Vagina (tissue), 2 donors: ENCODE results near the gene SUN1. TPM values are rescaled to one million over a fixed set of nuclear protein-coding genes. Genes with fewer than 3 reads are reported as not detected.

Source experiments
- DNase-seq, 2 donors: peaks; one replicate each; pipeline ENCODE4 v3.0.0-alpha.2; 2017; ENCODE audit errors: extremely low spot score in 2 of 2
- H3K27ac ChIP-seq: fragments of 200-600 bp; sonication (generic); one replicate; pipeline ENCODE4 v1.5.1; 2019
- H3K27me3 ChIP-seq: fragments of 200-600 bp; sonication (generic); one replicate; pipeline ENCODE4 v1.5.1; 2019
- H3K36me3 ChIP-seq, 2 donors: fragments of 200-600 bp; sonication (generic); one replicate each; pipeline ENCODE4 v1.5.1; 2017 to 2019
- H3K4me1 ChIP-seq: fragments of 200-600 bp; sonication (generic); one replicate; pipeline ENCODE4 v1.5.1; 2019
- H3K4me3 ChIP-seq, 2 donors: fragments of 200-600 bp; sonication (generic); 1 replicate in 1 of 2; 2 replicates in 1 of 2; pipeline ENCODE4 v1.5.1; 2016 to 2019
- H3K9me3 ChIP-seq: fragments of 200-600 bp; sonication (generic); one replicate; pipeline ENCODE4 v1.5.1; 2019
- CTCF ChIP-seq, 3 experiments: fragments of 450-650 bp in 2 of 3; fragments of 200-600 bp in 1 of 3; sonication (generic) in 1 of 3; IDR thresholded peaks; one replicate each; pipeline ENCODE4 v1.5.1; 2017 to 2019; ENCODE audit warnings: antibody characterized with exemption in 3 of 3, mild to moderate bottlenecking in 2 of 3, moderate library complexity in 2 of 3
- POLR2A ChIP-seq, 2 donors: fragments of 450-650 bp; IDR thresholded peaks; one replicate each; pipeline ENCODE4 v1.6.1; 2017; ENCODE audit warnings: antibody characterized with exemption in 2 of 2, mild to moderate bottlenecking in 2 of 2, moderate library complexity in 2 of 2
- POLR2AphosphoS5 ChIP-seq, 2 donors: sonication (generic); formaldehyde crosslinking; IDR thresholded peaks; one replicate each; pipeline ENCODE4 v1.9.0; 2017; ENCODE audit warnings: antibody characterized with exemption in 2 of 2, mild to moderate bottlenecking in 2 of 2, low read depth in 1 of 2; ENCODE audit not compliant: insufficient read depth in 1 of 2
- intact Hi-C: fragments of 100-400 bp; cut with DNase I; formaldehyde crosslinking; loops from one replicate; pipeline ENCODE4 v1.15.1; 2023
- total RNA-seq: library from RNA; depleted of rRNA; stranded (reverse); fragments of >200 nt; gene quantifications from one replicate; pipeline ENCODE4 v1.2.3, GENCODE V29; 2016

SUN1 gene
- total RNA-seq, 1 donor from 2014 or later = 170 TPM

- Histone ChIP-seq H3K36me3 (peaks cover 0 to 38% of the 10 kb centered on the region in 2 donors), H3K9me3 (no peaks in the 10 kb centered on the region), H3K4me1 (peaks cover 39% of the 10 kb centered on the region), H3K27ac (peak overlapping the region; percentile 91), H3K27me3 (no peaks in the 10 kb centered on the region), H3K4me3 (no peak overlapping the region)
- no peak for DNase-seq
- TF ChIP-seq POLR2AphosphoS5 (IDR thresholded peaks at IDR 0.05; ENCODE audit: insufficient read depth in 1 of 2, low read depth in 1 of 2) = no peak
- TF ChIP-seq CTCF (IDR thresholded peaks at IDR 0.05) = no peak
- no peak for TF ChIP-seq POLR2A (IDR thresholded peaks at IDR 0.05)
- intact Hi-C loops = loop anchor here (10.0 kb wide), 1 partner anchor 549 kb away; no protein-coding TSS in a partner anchor
Measured at GRCh38 chr7:874031-874749, 41.9 kb downstream of the SUN1 start.

DNA sequence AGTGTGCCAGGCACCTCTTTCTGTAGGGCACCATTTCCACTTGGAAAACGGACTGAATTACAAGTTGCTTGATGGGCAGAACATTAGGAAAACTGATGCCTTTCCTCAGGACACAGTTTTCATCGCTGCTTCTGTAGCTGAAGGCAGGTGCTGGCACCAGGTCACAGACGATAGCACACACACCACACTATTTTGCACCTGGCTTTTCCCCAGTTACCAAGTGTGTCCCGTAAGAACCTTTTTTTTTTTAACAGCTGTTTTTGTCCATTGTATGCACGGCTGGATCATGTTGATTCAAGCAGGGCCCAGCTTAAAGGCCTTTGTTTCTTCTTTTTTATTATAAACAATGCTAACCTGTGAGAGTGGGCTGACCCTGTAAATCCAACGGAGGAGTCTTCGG, 42.8 kb downstream of the SUN1 start:
- Histone ChIP-seq H3K4me3 (no peak overlapping the region), H3K4me1 (peaks cover 43% of the 10 kb centered on the region), H3K36me3 (peaks cover 0 to 31% of the 10 kb centered on the region in 2 donors), H3K9me3 (no peaks in the 10 kb centered on the region), H3K27ac (peak overlapping the region; percentile 91), H3K27me3 (no peaks in the 10 kb centered on the region)
- TF ChIP-seq POLR2AphosphoS5 (IDR thresholded peaks at IDR 0.05; ENCODE audit: insufficient read depth in 1 of 2, low read depth in 1 of 2) = no peak
- TF ChIP-seq POLR2A (IDR thresholded peaks at IDR 0.05) = no peak
- TF ChIP-seq CTCF (IDR thresholded peaks at IDR 0.05) = no peak
- DNase-seq = no peak
- intact Hi-C loops = loop anchor here (10.0 kb wide), 1 partner anchor 550 kb away; no protein-coding TSS in a partner anchor

DNA sequence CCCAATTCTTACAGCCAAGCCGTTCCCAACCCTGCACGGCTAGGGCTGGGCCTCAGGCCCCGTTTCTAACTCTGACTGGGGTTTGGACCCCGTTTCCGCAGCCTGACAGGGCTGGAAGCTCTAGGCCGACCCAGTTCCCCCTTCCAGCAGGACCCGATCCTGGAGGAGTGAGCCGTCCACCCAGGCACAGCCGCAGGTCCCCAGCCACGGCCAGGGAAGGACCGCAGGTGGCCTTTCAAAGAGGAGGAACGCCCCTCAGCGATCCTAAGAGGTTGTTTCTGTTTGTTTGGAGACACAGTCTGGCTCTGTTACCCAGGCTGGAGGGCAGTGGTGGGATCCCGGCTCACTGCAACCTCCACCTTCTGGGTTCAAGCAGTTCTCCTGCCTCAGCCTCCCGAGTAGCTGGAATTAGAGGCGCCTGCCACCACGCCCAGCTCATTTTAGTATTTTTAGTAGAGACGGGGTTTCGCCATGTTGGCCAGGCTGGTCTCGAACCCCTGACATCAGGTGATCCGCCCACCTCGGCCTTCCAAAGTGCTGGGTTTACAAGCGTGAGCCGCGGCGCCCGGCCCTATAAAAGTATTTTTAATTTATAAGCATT, 43.3 kb downstream of the SUN1 start:
- TF ChIP-seq POLR2AphosphoS5 (IDR thresholded peaks at IDR 0.05; ENCODE audit: insufficient read depth in 1 of 2, low read depth in 1 of 2) (no peak), POLR2A (IDR thresholded peaks at IDR 0.05) (no peak), CTCF (IDR thresholded peaks at IDR 0.05) (no peak)
- Histone ChIP-seq H3K4me3 (peak overlapping the region; percentile 51 to 82), H3K4me1 (peaks cover 43% of the 10 kb centered on the region), H3K27ac (peak overlapping the region; percentile 91), H3K27me3 (no peaks in the 10 kb centered on the region), H3K36me3 (peaks cover 0 to 25% of the 10 kb centered on the region in 2 donors), H3K9me3 (no peaks in the 10 kb centered on the region)
- peak in 1 of 2 donors; percentile 92 for DNase-seq
- intact Hi-C loops = loop anchor here (10.0 kb wide), 1 partner anchor 551 kb away; no protein-coding TSS in a partner anchor

DNA sequence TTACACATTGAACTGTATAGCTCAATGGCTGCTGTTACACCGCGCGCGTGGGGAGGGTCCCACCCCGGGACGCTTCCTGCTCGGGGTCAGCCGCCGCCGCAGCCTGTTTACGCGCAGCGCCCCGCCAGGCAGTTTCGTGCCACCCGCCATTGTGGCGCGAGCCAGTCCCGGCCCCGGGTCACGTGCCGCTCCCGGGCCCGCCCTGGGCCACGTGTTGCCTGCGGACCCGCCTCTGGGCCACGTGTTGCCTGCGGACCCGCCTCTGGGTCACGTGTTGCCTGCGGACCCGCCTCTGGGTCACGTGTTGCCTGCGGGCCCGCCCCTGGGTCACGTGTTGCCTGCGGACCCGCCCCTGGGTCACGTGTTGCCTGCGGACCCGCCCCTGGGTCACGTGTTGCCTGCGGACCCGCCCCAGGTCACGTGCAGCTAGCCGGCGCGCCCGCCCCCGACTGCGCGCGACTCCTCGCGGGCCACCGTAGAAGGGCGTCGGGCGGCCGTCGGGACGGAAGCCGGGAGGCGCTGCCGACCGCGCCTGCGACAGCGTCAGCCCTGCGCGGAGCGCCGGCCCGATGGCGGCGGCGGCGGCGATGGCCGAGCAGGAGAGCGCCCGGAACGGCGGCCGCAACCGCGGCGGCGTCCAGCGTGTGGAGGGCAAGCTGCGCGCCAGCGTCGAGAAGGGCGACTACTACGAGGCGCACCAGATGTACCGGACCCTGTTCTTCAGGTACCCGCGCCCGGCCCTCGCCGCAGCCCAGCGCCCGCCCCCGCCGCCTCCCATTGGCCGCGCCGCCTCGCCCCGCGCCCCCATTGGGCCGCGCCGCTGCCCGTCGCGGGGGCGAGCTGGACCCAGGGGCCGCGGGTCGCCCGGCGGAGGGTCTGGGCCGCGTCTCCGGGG, 44.0 kb downstream of the SUN1 start, which contains the start of gene GET4:
Gene GET4, plus strand, starts transcription at position 478 of the 895 bp plus-strand sequence. Its CDS starts 92 bp downstream, at position 570.
- DNase-seq = peak in 1 of 2 donors; percentile 95
- peaks cover 0 to 19% of the 10 kb centered on the region in 2 donors for H3K36me3 ChIP-seq
- H3K27me3 ChIP-seq = no peaks in the 10 kb centered on the region
- TF ChIP-seq POLR2A (IDR thresholded peaks at IDR 0.05) = peak in 1 of 2 donors; percentile 77
- TF ChIP-seq CTCF (IDR thresholded peaks at IDR 0.05) = no peak
- TF ChIP-seq POLR2AphosphoS5 (IDR thresholded peaks at IDR 0.05; ENCODE audit: insufficient read depth in 1 of 2, low read depth in 1 of 2) = peak; percentile 66 to 84
- peak within 1 kb of the TSS; percentile 91 for H3K27ac ChIP-seq
- H3K9me3 ChIP-seq = no peaks in the 10 kb centered on the region
- intact Hi-C loops = loop anchor here (10.0 kb wide), 1 partner anchor 552 kb away; no protein-coding TSS in a partner anchor
- peak within 1 kb of the TSS; percentile 82 to 88 for H3K4me3 ChIP-seq
- peaks cover 43% of the 10 kb centered on the region for H3K4me1 ChIP-seq
